GM19463 (cell line): ENCODE measurements around the gene TIMM10.

Source experiments
- ATAC-seq: cut with Tn5 transposase; IDR thresholded peaks from one replicate; pipeline ENCODE4 v1.9.1; 2021; ENCODE audit warnings: mild to moderate bottlenecking, moderate library complexity; ENCODE audit not compliant: unreplicated experiment

The TIMM10 gene, protein sequence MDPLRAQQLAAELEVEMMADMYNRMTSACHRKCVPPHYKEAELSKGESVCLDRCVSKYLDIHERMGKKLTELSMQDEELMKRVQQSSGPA

DNA sequence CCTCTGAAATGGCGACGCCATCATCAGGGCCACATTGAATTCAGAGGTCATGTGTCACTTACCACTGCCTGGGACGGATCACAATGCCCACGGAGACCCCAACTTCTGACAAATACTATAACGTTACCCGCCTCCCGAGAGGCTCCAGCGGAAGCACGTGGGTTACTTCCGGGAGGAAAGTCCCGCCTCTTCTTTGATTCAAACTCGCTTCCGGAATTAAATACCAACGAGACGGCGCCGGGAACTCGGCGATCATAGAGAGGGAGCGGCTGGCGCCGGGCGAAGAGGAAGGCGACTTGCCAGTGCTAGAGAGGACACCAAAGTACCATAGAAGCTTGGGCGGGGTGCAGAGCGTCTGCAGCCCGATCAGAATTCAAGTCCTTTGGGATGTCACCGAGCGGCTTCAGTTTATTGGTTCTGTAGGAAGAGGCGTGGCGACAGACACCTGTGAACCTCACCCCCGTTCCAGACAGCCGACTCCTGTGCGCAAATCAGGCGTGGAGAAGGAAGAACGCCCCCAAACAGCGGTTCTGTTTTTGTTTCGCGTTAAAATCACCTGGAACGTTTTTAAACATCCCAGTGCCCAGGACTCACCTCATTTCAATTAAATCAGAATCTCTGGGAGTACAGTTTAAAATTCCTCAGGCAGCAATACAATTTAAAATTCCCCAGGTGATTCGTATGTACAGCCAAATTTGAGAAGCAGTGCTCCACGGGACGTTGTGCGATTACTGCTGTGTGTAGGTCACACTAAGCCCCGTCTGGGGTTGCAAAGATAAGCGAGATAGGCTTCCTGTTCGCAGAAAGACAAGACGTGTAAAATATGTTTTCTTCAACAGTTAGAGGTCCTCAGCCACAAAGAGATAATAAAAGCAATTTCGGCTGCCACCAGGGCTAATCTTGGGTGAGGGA lies at the start of gene TIMM10:
TIMM10 (minus strand) TSS at position 159 of the 912 bp plus-strand sequence. CDS start 565 bp downstream, outside the sequence.
- peak; percentile 99 for ATAC-seq

DNA sequence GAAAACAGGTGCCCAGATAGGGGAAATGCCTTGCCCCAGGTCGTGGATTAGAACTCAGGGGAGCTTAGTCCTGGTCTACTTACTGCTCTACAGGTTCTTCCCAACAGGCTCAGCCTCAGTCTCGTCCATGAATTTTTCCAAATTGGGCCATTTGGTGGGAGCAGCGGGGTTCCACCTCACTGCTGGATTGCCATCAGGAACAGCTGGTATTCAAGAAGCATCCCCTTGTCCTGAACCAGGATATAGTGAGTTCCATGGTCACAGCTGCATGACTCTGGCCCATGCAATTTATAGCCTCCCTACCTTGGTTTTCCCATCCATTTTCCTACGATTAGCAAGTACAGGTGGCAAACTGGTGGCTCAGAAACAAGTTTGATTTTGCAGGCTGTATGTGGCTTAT lies 43.5 kb upstream of the TIMM10 start:
- no peak for ATAC-seq

DNA sequence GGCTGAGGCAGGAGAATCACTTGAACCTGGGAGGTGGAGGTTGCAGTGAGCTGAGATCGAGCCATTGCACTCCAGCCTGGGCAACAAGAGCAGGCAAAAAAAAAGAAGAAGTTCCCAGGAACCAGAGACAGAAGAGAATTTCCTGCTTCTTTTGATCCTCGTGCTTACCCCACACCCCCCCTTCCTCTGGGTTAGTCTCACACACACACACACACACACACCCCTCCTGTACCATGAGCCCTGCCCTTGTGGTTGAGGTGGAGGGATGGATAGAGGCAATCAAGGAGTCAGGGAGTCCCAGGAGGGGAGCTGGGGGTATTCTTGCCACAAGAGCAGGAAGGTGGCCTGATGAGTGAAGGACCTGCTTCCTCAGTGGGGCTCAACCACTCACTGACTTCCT lies 41.1 kb upstream of the TIMM10 start:
- no peak for ATAC-seq

DNA sequence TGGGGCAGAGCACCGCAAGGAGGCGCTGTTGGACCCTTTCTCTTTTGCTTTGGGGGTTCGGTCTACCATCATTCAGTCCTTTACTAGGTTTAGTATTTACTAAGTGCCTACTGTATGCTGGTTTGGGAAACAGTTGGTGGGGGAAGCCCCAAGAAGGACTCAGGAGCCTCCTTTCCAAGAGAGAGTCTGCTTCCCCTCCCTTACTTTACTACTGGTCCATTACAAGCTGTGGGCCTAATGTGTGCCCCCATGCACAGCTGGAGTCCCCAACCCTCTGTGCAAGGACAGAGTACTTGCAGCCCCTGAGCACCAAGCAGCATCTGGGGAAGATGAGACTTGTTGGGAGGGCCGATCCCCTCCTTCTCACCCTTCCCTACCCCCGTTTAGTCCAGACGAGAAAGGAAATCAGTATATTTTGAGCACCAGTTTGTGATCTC lies 37.8 kb upstream of the TIMM10 start:
- ATAC-seq = peak; percentile 1

DNA sequence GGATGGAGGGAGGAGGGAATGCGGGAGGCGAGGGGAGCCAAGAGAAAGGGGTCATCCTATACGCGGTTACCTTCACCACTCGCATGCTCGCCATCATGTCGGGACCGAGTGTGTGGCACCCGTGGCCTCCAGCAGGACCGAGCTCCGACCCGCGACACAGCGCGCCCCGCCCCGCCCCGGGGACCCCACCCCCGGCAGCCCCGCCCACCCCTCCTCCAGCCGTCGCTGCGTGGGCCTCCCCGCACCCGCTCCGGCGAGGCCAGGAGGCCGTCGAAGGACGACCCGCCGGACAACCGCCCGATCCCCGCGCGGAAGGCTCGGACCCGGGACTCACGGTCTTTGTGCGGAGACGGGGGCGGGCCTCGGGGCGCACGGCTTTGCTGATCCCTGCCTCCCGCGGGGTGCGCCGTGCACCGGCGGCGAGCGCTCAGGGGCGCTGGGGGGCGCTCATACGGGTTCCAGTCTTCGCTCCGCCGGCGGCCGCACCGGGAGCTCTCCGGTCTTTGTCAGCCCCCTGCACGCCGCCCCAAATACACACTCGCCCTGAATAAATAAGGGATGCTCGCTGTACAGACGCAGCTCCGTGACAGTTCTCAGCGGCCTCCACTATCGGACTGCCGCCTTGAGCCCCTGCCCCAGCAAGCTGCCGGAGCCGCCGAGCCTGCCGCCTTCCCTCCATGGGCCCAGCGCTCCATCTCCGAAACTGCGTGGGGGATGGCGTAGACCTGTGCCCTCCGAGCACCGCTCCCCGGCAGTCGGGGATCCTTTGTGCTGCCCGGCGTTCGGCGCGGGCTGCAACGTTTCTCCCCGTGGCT lies 37.2 kb upstream of the TIMM10 start, which contains the start of gene UBE2L6:
UBE2L6 (minus strand) TSS at position 158 of the 815 bp plus-strand sequence; CDS start at position 97, 61 bp downstream.
- ATAC-seq = peak; percentile 66

DNA sequence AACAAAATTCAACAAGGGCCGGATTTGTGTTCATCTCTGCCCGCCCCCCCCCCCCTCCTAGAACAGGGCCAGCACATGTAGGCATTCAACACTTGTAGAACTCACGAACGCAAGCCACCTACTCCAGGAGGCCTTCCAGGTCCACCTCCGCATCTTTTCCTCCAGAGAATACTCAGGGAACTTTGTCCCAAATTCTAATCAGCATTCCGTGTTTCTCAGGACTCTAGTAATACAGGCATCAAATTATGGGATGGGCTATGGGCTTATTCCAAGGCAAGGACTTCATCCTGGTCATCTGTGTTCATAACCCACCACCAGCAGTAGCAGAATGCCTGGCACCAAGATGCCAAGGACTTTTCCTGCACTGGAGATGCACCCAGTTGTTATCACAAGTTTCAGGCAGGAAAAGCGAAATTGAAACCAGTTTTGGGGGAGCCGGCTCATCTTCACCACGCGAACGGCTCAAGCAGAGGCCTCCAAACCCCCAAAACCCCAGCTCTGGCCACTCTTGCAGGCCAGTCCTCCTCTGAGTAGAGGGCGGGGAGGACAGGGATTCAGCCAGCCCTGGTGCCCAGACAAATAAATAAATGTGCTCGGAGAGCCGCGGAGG lies 36.5 kb upstream of the TIMM10 start:
- peak; percentile 1 for ATAC-seq

DNA sequence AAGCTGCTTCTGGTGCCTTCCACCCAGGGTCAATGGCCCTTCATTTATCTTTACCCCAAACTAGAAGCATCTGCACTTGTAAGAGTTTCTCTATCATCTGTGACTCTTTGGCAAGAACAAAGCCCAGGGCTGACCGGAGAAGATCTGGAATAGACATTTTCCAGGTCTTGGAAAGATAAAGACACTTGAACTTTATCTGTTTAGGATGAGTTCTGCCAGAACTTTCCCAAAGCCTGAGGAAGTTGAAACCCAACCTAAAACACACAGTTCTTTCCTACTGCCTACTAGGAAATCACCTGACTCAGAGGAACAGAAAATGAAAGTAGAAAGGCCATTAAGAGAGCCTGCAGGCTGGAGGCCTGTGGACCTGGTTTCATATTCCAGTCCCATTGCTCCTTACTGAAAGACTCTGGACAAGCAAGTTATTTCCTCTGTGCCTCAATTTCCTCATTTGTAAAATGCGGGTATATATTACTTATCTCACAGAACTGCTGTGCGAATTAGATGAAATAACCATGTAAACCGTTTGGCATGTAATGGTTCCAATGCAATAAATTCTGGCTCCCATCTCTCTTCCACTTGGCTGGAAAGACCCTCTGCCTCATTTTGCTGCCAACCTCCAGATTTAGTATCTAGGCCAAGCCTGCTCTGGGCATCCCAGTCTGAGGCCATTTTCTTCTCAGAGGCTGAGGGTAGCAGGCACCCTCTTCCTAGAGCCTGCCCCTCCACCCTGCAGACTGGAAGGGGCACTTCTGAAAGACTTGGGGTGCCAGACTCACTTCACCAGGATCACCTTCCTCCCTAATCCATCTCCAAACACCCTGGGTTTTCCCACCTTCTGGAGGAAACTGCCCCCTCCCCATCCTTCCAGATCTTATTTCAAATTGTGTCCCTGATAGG lies 35.7 kb upstream of the TIMM10 start:
- peak; percentile 54 for ATAC-seq

DNA sequence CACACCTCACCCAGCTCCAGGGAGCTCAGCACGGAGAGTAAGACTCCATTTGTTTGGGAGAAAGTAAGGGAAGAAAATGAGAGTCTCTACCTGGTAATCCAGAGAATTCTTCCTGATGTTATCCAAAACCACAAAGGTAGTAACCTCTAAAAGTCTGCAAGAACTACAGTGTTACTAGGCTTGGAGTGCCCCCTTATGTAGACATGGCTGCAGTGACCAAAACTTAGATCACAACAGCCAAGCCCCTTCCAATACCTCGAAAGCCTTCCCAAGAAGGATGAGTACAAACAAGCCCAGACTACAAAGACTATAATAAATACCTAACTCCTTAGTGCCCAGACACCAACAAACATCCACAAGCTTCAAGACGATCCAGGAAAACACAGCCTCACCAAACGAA lies 32.0 kb upstream of the TIMM10 start:
- no peak for ATAC-seq

DNA sequence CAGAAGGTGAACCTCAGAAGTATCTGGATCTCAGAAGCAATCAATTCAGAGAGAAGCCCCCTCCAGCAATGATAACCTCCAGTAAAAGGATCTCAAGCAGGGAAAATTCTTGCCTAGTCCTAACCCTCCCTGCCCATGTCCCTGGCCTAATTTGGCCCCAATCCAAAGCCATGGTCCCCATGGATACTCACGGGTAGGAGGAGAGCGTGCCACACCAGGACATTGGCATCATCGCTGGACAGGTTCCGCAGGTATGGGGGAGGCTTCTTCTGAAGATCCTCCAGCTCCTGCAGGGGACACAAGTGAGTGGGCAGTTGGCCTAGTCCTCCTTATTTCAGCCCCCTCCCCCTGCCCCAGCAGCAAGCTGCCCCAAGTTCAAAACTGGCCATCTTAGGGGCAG lies 29.6 kb upstream of the TIMM10 start:
- no peak for ATAC-seq

DNA sequence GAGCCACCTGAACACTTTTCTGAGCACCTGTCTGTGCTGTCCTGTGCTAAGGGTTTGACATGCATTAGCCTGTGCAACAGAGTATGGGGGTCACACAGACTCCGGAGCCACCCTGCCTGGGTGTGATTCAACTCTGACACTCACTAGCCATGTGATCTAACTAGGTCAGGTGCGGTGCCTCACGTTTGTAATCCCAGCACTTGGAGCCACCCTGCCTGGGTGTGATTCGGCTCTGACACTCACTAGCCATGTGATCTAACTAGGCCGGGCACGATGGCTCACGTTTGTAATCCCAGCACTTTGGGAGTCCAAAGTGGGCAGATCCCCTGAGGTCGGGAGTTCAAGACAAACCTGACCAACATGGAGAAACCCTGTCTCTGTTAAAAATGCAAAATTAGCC lies 25.5 kb upstream of the TIMM10 start:
- ATAC-seq = no peak

DNA sequence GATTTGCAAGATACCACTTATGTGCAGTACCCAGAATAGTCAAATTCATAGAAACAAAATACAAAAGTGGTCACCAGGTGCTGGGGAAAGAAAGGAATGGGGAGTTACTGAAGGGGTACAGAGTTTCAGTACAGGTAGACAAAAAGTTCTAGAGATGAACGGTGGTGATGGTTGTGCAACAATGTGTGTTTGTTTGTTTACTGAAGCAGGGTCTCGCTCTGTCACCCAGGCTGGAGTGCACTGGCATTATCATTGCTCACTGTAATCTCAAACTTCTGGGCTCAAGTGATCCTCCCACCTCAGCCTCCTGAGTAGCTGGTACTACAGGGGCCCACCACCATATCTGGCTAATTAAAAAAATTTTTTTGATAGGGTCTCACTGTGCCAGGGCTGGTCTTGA lies 24.8 kb upstream of the TIMM10 start:
- ATAC-seq = no peak

DNA sequence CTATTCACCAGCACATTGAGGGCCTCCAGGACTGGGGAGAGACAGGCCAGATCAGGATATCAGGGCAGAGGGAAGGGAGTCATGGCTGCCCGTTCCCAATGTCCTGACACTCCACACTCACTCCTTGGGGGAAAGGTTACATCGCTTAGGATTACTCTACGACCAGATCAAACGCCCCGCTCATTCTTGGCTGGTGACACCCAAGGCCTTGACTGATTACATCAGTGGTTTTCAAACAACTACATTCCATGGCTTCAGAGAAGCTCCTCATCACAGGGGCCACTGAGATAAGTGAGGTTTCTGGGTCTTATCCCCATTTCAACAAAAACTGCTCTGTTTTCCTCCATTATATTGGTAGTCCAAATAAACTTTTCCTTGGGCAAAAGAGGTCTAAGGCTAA lies 21.9 kb upstream of the TIMM10 start:
- no peak for ATAC-seq

DNA sequence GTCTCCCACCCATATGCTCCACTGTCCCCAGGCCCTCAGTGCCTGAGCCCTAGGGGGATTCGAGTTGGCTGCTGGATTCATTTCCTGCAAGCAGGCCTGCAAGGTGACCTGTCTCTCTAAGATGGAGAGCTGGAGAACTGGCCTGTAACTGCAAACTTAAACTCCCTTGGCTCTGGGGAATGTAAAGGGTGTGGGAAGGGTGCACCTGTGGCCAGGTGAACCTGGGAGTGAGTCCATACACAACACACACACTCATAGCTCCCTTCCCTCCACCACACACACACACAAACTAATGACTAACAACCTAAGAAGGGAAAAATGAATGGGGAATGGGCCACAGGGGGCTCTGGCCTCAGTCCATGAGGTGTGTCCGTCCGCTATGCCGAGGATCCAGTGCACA lies 21.4 kb upstream of the TIMM10 start:
- ATAC-seq = no peak

DNA sequence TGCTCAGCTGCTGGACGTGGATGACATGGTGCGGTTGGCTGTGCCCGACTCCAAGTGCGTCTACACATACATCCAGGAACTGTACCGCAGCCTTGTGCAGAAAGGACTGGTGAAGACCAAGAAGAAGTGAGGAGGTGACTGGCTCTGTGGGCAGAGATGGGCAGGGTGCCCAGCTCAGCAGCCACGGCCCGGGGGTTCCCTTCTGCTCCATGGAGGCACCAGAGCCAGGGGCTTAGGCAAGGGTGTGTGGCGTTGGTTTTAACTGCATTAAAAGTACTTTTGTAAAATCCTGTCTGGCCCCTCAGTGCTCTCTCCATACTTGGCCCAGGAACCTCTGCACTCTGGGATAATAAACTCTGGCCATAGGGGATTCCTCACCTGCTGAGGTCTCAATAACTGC lies 19.4 kb upstream of the TIMM10 start:
- no peak for ATAC-seq

DNA sequence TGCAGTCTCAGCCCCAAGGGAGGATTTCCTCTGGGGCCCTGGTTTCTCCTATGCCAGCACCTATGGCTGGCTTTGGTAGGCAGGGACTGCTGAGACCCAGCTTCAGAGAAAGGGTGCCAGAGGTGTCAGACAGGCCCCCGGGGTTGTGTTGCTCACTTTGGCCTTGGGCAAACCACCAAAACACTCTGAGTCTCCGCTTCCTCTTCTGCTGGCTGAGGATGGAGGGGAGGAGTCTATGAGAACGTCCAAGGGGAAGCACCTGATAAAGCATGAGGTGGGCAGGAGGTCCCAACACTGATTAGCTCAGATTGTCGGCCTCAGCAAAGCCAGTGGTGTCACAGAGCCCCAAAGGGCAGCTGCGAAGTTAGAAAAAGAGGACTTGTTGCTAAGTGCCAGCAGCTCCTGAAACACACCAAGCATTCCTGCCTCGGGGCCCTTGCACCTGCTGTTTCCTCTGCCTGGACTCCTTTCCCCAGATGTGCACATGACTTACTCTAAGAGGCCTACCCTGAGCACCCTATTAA lies 17.4 kb upstream of the TIMM10 start:
- peak; percentile 83 for ATAC-seq

DNA sequence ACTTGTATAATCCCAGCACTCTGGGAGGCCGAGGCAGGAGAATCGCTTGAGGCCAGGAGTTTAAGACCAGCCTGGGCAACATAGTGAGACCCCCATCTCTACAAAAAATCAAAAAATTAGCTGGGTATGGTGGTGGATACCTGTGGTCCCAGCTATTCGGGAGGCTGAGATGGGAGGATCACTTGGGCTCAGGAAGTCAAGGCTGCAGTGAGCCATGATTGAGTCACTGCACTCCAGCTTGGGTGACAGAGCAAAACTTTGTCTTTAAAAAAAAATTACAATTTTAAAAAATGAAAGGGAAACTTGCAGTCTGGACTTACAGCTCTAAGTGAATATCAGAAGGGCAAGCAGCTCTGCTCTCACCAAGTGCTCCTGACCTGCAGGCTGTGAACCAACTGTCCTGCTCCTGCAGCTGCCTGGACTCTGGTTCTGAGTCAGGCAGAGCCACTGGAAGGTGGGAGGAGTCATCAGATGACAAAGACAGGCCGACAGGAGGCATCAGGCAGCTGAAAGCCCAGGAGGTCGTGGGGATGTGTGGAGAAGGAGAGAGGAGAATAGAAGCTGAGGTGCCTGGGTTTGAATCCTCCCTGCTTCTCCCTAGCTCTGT lies 16.4 kb upstream of the TIMM10 start:
- ATAC-seq = peak; percentile 77

DNA sequence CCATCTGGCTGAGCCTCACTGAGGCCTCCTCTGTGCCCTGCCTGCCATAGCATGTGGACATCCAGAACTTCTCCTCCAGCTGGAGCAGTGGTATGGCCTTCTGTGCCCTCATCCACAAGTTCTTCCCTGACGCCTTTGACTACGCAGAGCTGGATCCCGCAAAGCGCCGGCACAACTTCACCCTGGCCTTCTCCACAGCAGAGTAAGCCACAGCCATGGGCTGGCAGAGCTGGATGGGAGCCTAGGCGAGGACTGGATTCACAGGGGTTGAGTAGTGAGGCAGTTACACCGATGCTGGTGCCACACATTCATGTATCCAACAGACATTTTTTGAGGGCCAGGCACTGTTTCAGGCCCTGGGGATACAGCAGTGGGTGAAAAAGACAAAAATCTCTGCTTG lies 15.9 kb upstream of the TIMM10 start:
- ATAC-seq = no peak

DNA sequence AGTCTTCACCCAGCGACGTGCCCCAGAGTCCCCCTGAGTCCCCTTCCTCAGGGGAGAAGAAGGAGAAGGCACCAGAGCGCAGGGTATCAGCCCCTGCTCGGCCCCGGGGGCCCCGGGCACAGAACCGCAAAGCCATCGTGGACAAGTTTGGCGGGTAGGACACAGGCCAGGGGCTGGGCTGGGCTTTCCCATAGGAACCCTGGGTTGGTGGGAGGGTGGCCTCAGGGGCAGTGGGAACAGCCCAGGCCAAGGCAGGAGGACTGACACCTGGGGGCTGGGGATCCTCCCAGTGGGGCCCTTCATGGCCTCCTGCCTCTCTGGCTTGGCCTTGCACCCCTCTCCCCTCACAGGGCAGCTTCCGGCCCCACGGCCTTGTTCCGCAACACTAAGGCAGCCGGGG lies 15.3 kb upstream of the TIMM10 start:
- ATAC-seq = no peak

DNA sequence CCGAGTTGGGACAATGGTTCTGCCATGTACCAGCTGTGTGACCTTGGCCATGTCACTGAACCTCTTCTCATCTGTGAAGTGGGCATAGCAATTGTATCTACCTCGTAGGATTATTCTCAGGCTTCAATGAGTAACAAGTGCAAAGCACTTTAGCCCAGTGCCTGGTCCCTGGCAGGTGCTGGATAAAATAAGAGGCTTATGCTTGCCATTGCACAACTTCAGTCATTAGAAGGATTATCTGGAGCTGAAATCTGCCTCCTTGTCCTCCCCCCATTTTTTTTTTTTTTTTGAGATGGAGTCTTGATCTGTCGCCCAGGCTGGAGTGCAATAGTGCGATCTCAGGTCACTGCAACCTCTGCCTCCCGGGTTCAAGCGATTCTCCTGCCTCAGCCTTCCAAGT lies 14.0 kb upstream of the TIMM10 start:
- ATAC-seq = no peak
